Measurements from ENCODE around the gene ZNF766.
"Not testable (repeated sequence)": the region's sequence is repeated elsewhere in the genome, so short reads cannot be mapped to it uniquely, and the experiment has no call there.

The ZNF766 gene

DNA sequence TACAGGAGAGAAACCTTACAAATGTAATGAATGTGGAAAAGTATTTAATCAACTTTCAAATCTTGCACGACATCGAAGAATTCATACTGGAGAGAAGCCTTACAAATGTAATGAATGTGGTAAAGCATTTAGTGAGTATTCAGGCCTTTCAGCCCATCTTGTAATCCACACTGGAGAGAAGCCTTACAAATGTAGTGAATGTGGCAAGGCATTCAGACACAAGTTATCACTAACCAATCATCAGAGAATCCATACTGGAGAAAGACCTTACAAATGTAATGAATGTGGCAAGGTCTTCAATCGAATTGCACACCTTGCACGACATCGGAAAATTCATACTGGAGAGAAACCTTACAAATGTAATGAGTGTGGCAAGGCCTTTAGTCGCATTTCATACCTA, 53.0 kb downstream of the ZNF766 start:
- TF ChIP-seq, protein P1, sequence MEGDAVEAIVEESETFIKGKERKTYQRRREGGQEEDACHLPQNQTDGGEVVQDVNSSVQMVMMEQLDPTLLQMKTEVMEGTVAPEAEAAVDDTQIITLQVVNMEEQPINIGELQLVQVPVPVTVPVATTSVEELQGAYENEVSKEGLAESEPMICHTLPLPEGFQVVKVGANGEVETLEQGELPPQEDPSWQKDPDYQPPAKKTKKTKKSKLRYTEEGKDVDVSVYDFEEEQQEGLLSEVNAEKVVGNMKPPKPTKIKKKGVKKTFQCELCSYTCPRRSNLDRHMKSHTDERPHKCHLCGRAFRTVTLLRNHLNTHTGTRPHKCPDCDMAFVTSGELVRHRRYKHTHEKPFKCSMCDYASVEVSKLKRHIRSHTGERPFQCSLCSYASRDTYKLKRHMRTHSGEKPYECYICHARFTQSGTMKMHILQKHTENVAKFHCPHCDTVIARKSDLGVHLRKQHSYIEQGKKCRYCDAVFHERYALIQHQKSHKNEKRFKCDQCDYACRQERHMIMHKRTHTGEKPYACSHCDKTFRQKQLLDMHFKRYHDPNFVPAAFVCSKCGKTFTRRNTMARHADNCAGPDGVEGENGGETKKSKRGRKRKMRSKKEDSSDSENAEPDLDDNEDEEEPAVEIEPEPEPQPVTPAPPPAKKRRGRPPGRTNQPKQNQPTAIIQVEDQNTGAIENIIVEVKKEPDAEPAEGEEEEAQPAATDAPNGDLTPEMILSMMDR (IDR thresholded peaks at IDR 0.05; ENCODE audit: insufficient read depth, low read length, missing control alignments): no peak

DNA sequence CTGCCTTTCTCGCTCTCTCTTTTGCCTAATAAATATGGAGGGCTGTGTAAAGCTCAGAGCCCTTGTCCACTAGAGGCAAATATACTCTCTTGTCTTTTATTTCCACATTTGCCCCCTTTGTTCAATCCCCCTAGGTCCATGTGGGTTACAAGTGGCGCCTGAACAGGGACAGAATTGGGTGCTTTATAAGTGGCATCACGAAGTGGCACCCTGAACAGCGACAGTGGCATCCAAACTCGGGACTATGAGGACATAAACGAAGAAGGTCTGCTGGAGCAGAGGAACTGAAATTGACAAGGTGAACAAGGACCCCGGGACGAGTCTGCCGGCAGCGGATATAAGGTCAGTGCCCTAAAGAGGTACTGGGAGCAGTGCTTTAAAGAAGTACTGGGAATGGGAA, 62.4 kb downstream of the ZNF766 start:
- no peak overlapping the region for H3K4me3 ChIP-seq (ENCODE audit: low read depth, low read length)
- no peak for DNase-seq (ENCODE audit: low read depth, low spot score)
- ChIA-PET POLR2A (no interaction called here), CTCF (no interaction called here)
- TF ChIP-seq, protein P1 (IDR thresholded peaks at IDR 0.05; ENCODE audit: insufficient read depth, low read length, missing control alignments): no peak

More for the DNA sequence above, 53.0 kb downstream of the ZNF766 start:
- DNase-seq (ENCODE audit: low read depth, low spot score): no peak
- H3K4me3 ChIP-seq (ENCODE audit: low read depth, low read length): no peak overlapping the region
- ChIA-PET POLR2A (no interaction called here), CTCF (no interaction called here)

DNA sequence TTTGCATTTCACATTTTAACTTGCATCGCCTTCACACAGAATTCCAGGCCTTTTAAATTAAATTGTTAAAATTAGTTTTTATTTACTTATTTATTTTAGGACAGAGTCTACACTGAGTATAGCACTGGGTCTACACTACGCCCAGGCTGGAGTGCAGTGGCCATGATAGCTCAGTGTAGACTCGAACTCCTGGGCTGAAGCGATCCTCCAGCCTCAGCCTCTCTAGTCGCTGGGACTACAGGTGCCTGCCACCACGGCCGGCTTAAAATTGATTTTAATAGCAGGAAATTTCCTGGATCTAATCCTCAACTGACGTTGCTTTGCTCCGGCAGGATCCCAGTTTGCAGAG, 66.4 kb downstream of the ZNF766 start:
- ChIA-PET POLR2A (no interaction called here), CTCF (no interaction called here)
- DNase-seq (ENCODE audit: low read depth, low spot score): no peak
- TF ChIP-seq, protein P1 (IDR thresholded peaks at IDR 0.05; ENCODE audit: insufficient read depth, low read length, missing control alignments): no peak
- H3K4me3 ChIP-seq (ENCODE audit: low read depth, low read length): peak overlapping the region; percentile 72

DNA sequence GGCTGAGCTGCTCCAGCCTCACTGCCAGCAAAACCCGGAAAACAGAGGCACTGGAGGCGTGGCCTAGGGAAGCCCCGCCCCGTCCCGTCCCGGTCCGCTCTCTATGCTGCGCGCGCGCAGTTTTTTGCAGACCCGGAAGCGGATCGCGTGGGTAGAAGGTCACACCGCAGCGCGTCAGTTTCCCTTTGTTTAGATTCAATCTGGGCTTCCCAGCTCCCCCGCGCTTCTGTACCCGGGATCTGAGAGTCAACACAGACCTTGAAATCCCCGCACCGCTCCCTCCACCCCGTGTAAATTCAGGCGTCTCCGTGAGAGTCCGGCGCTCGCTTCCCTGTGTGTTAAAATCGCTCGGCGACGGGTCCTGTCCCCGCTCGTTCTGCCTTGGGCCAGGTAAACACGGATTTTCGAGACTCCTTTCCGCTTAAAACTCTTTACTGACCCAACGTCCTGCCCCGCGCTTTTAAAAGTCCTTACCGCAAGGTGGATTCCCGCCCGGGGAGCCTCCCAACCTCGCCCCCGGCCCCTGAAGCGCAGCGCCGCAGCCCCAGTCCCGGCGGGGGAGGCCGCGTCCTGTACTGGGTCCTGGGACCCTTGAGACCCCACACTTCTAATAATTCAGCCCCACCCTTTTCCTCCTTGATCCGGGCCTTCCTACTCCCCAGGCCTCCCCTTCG, 66.9 kb downstream of the ZNF766 start, which contains the start of gene ZNF610:
ZNF610 (plus strand) TSS at position 127 of the 674 bp plus-strand sequence. CDS start 12,930 bp downstream, outside the sequence.
- H3K4me3 ChIP-seq (ENCODE audit: low read depth, low read length): peak within 1 kb of the TSS; percentile 72
- ChIA-PET POLR2A (no interaction called here), CTCF (interaction anchor here (1.4 kb wide), 1 partner anchor 10 kb away, joined by 3 read pairs; no protein-coding TSS in a partner anchor)
- TF ChIP-seq, protein P1 (IDR thresholded peaks at IDR 0.05; ENCODE audit: insufficient read depth, low read length, missing control alignments): no peak
- peak; percentile 7 for DNase-seq (ENCODE audit: low read depth, low spot score)

DNA sequence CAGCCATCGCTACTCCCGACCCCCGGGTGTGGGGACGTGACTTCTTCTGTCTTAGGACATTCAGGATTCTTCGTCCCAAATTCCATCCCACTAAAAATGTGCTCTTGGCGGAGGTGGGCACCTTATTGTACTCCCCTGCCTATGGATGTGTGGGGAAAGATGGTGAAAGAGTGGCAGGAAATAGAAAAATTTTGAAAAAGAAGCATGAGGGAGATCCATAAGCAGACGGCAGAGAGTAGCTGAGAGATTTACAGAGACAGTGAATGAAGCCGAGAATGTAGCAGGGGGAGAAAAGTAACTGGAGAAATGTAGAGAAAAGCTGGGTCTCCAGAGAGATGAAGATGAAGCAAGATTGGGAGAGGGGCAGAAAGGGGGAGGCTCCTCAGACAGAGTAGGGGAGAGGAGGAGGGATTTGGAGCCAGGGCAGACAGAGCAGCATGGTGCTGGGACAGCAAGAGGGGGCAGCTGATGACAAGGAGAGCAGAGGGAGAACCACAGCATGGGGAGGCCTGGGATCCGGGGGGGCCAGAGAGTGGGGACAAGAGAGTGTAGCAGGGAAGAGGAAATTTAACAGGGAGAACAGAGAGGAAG, 67.5 kb downstream of the ZNF766 start:
- peak overlapping the region; percentile 72 for H3K4me3 ChIP-seq (ENCODE audit: low read depth, low read length)
- TF ChIP-seq, protein P1 (IDR thresholded peaks at IDR 0.05; ENCODE audit: insufficient read depth, low read length, missing control alignments): no peak
- CTCF ChIA-PET: interaction anchor here (1.4 kb wide), 1 partner anchor 10 kb away, joined by 3 read pairs; no protein-coding TSS in a partner anchor
- no peak for DNase-seq (ENCODE audit: low read depth, low spot score)
- POLR2A ChIA-PET: no interaction called here

DNA sequence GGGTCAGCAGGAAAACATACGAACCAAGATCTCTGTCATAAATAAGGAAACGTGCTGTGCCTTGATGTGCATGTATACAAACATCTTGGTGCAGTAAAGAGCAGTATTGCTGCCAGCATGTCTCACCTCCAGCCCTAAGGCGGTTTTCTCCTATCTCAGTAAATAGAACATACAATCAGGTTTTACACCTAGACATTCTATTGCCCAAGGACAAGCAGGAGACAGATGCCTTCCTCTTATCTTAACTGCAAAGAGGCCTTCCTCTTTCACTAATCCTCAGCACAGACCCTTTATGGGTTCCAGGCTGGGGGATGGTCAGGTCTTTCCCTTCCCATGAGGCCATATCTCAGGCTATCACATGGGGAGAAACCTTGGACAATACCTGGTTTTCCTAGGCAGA, 69.6 kb downstream of the ZNF766 start:
- not testable (repeated sequence) for DNase-seq (ENCODE audit: low read depth, low spot score)

DNA sequence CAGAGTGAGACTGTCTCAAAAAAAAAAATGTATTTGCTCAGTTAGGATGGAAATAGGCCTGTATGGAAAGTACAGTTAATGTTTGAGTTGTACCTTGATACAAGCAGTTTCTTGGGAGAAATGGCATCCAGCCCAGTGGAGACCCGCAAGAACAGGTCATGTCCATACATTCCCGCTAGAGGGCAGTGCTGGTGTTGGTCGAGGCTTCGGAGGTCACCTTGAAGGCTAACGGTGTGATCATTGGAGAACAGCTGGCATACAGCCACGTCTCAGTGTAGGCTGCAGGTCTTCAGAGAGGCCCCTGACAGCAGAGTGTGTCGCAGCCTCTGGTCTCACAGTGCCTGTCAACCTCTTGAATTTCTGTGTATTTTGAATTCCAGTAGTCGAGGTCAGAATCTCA, 74.2 kb downstream of the ZNF766 start:
- TF ChIP-seq, protein P1 (IDR thresholded peaks at IDR 0.05; ENCODE audit: insufficient read depth, low read length, missing control alignments): peak; percentile 6
- DNase-seq (ENCODE audit: low read depth, low spot score): no peak
- CTCF ChIA-PET: no interaction called here
- H3K4me3 ChIP-seq (ENCODE audit: low read depth, low read length): no peak overlapping the region
- POLR2A ChIA-PET: no interaction called here

More for the DNA sequence above, 69.6 kb downstream of the ZNF766 start:
- POLR2A ChIA-PET; CTCF ChIA-PET; H3K4me3 ChIP-seq (ENCODE audit: low read depth, low read length): not testable (repeated sequence)
